CD4-positive, alpha-beta T cell treated with Interleukin-1 beta for 1 hour (primary cell): ENCODE results near the gene ZNF138.
A peak's percentile ranks its signal among the peaks of the same experiment; 100 is the strongest.

Experiments used
- DNase-seq, 2 donors: peaks; one replicate each; pipeline ENCODE4 v3.0.0-alpha.2; 2020 to 2022

ZNF138 gene

GRCh38 chr7:64876792-64877713 lies 82.8 kb downstream of the ZNF138 start:
- peak; percentile 74 to 75 for DNase-seq

GRCh38 chr7:64877714-64878610 lies 83.7 kb downstream of the ZNF138 start:
- DNase-seq, result peak in 1 of 2 donors; percentile 14

GRCh38 chr7:64878684-64879083 lies 84.5 kb downstream of the ZNF138 start:
- DNase-seq, result no peak

GRCh38 chr7:64879086-64879730 lies 85.0 kb downstream of the ZNF138 start:
- no peak for DNase-seq

GRCh38 chr7:64879800-64880199 lies 85.6 kb downstream of the ZNF138 start:
- DNase-seq, result no peak

- no peak for DNase-seq
Observed at GRCh38 chr7:64880322-64881297, 86.4 kb downstream of the ZNF138 start.

GRCh38 chr7:64881461-64882287 lies 87.4 kb downstream of the ZNF138 start:
- no peak for DNase-seq

GRCh38 chr7:64882341-64883112 lies 88.3 kb downstream of the ZNF138 start:
- DNase-seq, result peak in 1 of 2 donors; percentile 26
